AG04449 (cell line): ENCODE data around the gene DEPDC1.

Experiments used
- CTCF ChIA-PET: fragments of 350-600 bp; formaldehyde crosslinking; extraction: SDS; loops from one replicate; lab custom pipeline; 2021; ENCODE audit warnings: antibody characterized with exemption; lab: Yijun Ruan, JAX
- POLR2A ChIA-PET: fragments of 400-600, 350-600 bp; formaldehyde crosslinking; extraction: SDS; loops from one replicate; lab custom pipeline; 2020; ENCODE audit warnings: antibody characterized with exemption, inconsistent platforms; lab: Yijun Ruan, JAX
- DNase-seq: peaks from one replicate; pipeline ENCODE4 v3.0.0-alpha.2; 2010; ENCODE audit warnings: low read depth, low spot score
- H3K4me3 ChIP-seq: 2 replicates; pipeline ENCODE4 v1.5.1; 2011; ENCODE audit warnings: low read depth, mild to moderate bottlenecking, control low read depth, low read length
- CTCF ChIP-seq: IDR thresholded peaks from one replicate; pipeline ENCODE4 v1.5.1; 2011; ENCODE audit warnings: mild to moderate bottlenecking, moderate library complexity, low read length, control low read depth, inconsistent platforms; ENCODE audit not compliant: insufficient read depth; ENCODE audit errors: missing control alignments

Gene DEPDC1

GRCh38 chr1:68521286-68521685 is 24.4 kb upstream of the DEPDC1 start:
- TF ChIP-seq CTCF: no peak
- DNase-seq: no peak
- ChIA-PET POLR2A (no interaction called here), CTCF (no interaction called here)
- H3K4me3 ChIP-seq: no peak overlapping the region

GRCh38 chr1:68516066-68516465 is 19.2 kb upstream of the DEPDC1 start:
- no peak for DNase-seq
- ChIA-PET POLR2A (no interaction called here), CTCF (no interaction called here)
- no peak overlapping the region for H3K4me3 ChIP-seq
- TF ChIP-seq CTCF: no peak

GRCh38 chr1:68511254-68511653 is 14.4 kb upstream of the DEPDC1 start:
- ChIA-PET POLR2A (no interaction called here), CTCF (no interaction called here)
- no peak for DNase-seq
- H3K4me3 ChIP-seq: no peak overlapping the region
- TF ChIP-seq CTCF: no peak

GRCh38 chr1:68506386-68506785 is 9.5 kb upstream of the DEPDC1 start:
- no peak for DNase-seq
- ChIA-PET CTCF (no interaction called here), POLR2A (no interaction called here)
- no peak for TF ChIP-seq CTCF
- no peak overlapping the region for H3K4me3 ChIP-seq

GRCh38 chr1:68503085-68503484 is 6.2 kb upstream of the DEPDC1 start:
- DNase-seq: no peak
- no peak for TF ChIP-seq CTCF
- no peak overlapping the region for H3K4me3 ChIP-seq
- POLR2A ChIA-PET: no interaction called here
- CTCF ChIA-PET: no interaction called here

- ChIA-PET CTCF (interaction anchor here (0.6 to 0.9 kb wide), 2 partner anchors 10 to 1557 kb away, joined by 3 read pairs; no protein-coding TSS in a partner anchor), POLR2A (interaction anchor here (0.7 kb wide), 1 partner anchor 745 kb away, joined by 3 read pairs; no protein-coding TSS in a partner anchor)
- H3K4me3 ChIP-seq: peak overlapping the region; percentile 99
- TF ChIP-seq CTCF: no peak
- no peak for DNase-seq
Observed at GRCh38 chr1:68497358-68497698, 446 bp upstream of the DEPDC1 start.
